ENCODE data around the gene ZNF445.
"Not testable (repeated sequence)": the region's sequence is repeated elsewhere in the genome, so short reads cannot be mapped to it uniquely, and the experiment has no call there.

ZNF445 gene

GRCh38 chr3:44474886-44475285, 2.6 kb downstream of the ZNF445 start:
- DNase-seq, result not testable (repeated sequence)

DNA sequence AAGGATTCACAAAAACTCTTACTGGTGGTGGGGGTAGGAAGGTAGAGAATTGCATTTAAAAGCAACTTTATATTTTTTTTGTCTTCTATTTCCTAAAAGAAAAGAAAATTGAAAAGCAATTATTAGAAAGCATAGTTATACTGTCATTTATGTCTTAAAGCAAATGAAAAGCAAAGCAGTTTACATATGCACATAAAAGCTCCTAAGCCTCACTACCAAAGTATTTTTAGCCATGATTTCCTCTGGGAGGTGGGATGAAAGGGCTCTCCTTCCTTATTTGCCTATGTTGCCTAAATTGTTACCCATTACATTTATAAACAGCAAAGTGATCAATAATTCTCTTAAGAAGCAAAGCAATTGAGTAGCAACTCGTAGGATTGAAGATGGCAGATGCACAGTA, 7.0 kb downstream of the ZNF445 start:
- DNase-seq, result no peak

DNA sequence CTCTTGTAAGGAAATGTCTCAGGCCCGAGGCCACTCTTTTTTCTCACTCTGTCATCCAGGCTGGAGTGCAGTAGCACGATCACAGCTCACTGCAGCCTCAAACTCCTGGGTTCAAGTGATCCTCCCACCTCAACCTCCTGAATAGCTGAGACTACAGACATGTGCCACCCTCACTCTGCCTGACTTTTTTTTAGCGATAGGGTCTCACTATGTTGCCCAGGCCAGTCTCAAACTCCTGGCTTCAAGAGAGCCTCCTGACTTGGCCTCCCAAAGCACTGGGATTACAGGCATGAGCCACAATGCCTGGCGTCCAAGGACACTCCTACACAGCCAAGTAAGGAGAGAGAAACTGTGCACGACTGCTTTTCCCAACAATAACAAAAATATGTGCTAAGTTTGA, 7.6 kb downstream of the ZNF445 start:
- DNase-seq, result no peak

DNA sequence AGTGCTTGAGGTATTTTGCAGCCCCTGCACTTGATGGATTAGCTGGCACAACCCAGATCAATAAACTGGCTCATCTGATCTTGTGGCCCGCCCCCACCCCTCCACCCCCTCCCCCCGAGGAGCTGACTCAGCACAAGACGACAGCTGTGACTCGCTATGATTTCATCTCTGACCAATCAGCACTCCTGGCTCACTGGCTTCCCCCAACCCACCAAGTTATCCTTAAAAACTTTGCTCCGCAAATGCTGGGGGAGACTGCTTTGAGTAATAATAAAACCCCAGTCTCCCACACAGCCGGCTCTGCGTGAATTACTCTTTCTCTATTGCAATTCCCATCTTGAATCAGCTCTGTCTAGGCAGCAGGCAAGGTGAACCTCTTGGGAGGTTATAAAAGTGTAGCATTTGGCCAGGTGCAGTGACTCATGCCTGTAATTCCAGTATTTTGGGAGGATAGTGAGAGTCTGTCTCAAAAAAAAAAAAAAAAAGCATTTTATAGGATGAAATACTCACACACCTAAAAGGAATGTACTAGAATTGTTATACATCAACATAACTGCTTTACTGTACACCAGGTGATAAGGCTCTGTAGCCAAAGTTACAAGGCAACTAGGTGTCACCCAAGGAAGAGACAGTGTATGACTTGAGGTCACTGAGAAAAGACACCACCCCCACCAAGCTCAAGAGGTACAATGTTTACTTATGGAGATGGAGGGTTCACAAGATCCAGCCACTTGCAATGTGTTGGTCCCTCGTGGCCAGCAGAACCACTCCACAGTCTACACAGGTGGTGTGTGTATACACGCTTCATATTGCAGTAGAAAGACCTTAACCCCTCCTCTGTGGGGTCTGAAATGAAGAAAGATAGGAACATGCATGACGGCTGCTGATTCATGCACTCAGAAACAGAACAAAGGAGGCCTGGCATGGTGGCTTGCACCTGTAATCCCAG, 8.6 kb downstream of the ZNF445 start:
- no peak for DNase-seq

DNA sequence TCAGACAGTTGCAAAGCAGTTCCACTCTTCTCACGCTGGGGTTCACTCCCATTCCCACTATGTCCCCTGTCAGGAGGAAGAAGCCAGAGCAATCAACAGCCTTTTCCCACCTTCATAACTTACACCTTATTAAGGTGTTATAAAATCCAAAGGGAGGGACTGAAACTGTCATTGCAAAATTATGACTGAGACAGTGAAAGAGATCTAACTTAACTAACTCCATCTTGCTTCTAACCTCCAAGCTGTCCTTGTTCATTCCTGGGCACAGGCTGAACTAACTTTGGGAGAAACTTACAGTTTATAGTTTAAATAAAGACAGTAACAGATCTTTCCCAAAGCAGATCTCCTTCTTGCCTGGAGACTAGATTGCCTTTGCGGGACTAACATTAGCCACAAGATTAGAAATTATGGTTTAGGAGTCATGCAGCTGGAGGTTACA, 9.4 kb downstream of the ZNF445 start:
- not testable (repeated sequence) for DNase-seq

- no peak for DNase-seq
Measured at GRCh38 chr3:44467241-44467640, 10.2 kb downstream of the ZNF445 start.

DNA sequence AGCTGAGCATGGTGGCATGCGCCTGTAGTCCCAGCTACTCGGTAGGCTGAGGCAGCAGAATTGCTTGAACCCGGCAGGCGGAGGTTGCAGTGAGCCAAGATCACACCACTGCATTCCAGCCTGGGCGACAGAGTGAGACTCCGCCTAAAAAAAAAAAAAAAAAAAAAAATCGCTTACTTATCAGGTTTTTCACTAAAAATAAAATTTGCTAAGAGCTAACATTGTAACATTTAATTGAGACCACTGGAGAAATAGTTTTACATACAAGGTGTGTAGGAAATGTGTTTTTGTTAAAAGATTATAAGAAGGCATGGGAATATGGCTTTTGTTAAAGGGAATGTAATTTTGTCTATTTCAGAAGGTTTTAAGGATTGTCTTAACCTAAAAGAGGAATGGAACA, 12.6 kb downstream of the ZNF445 start:
- DNase-seq, result not testable (repeated sequence)

- no peak for DNase-seq
Measured at GRCh38 chr3:44464509-44464908, 13.0 kb downstream of the ZNF445 start.

GRCh38 chr3:44460050-44460449, 17.4 kb downstream of the ZNF445 start:
- not testable (repeated sequence) for DNase-seq

- no peak for DNase-seq
Measured at GRCh38 chr3:44455318-44455717, 22.2 kb downstream of the ZNF445 start.

GRCh38 chr3:44454258-44454657, 23.2 kb downstream of the ZNF445 start:
- DNase-seq, result no peak

GRCh38 chr3:44451441-44451840, 26.0 kb downstream of the ZNF445 start:
- no peak for DNase-seq

DNA sequence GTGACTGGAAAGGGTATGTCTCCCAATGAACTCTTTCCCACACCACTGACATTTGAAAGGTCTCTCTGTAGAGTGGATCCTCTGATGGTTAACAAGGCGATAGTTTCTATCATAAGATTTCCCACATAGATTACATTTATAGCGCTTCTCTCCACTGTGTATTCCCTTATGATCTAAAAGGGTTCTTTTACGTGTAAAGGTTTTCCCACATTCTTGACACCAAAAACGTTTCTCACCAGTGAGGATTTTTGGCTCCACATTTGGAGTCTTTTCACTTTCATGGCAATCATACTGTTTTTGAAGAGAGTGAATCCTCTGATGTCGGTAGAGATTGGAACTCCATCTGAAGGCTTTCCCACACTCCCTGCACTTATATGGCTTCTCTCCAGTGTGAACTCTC, 30.5 kb downstream of the ZNF445 start:
- no peak for DNase-seq

DNA sequence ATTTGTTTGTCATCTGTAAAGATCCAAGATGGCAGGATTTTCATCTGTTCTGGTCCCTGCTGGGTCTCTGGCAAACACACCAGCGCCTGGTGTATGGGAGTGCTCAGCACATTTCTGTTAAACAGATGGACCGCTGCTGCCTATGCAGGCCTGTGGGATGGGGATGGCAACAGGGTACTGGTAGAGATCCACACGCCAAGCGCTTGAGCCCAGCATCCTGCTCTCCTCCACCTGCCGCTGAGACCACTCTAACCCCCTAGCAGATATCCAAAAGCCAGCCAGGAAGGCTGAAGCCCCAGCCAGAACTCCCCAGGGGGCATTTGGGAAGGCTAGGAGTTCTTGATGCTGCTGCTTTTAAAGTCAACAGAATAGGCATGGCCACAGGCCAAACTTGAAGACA, 31.7 kb downstream of the ZNF445 start:
- no peak for DNase-seq

DNA sequence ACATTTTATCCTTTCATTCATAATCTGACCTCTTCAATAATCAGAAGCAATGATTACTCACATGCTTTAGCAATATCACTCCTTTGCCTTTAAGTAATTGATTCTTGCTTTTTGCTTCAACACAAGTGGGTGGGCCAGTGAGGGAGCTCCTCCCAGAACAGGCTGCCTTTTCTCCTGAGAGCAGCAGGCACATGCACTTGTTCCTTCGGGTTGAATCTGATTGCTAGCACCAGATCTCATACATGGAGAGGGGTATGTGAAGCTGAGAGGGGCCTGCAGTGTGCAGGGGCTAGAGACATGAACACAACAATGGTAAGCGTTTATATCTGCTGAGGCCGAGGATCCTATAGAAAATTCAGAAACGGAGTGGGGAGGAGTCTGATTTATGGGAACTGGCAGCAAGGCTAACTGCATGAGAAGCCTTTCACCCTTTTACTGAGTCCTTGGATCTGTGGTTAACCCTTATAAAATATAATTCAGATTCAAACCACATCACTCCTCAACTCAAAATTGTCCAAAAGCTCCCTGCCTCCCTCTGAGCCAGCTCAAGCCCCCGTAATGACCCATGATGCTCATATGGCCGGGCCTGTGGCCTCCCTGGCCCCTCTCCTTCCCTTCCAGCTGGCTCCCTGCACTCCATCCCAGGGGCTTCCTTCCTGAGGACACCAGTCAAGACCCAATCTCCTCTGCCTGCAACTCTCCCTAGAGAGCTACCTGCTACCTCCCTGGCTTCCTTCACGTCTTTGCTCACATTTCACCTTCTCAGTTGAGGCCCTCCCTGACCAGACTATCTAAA, 32.4 kb downstream of the ZNF445 start:
- DNase-seq, result no peak

- DNase-seq, result no peak
Measured at GRCh38 chr3:44444437-44444836, 33.0 kb downstream of the ZNF445 start.

GRCh38 chr3:44442596-44443309, 34.7 kb downstream of the ZNF445 start:
- DNase-seq, result no peak

- DNase-seq, result no peak
Measured at GRCh38 chr3:44439499-44440295, 37.8 kb downstream of the ZNF445 start.

DNA sequence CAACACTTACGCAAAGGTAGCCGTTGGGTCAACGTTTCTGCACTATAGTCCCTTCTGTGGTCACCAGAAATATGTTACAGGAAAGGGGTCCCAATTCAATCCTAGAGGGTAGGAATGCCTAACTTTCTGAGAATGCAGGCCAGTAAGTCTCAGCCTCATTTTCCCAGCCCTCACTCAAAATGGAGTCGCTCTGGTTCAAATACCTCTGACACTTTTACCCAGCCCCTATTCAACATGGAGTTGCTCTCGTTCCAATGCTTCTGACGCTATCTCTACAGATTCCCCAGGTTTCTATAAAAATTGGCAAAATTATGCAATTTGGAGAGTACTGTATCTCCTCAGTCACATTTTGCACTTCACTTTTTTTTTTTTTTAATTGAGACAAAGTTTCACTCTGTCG, 39.7 kb downstream of the ZNF445 start:
- DNase-seq, result no peak

- no peak for DNase-seq
Measured at GRCh38 chr3:44436181-44436580, 41.3 kb downstream of the ZNF445 start.

GRCh38 chr3:44434834-44435510, 42.5 kb downstream of the ZNF445 start:
- DNase-seq, result no peak

GRCh38 chr3:44430466-44430865, 47.0 kb downstream of the ZNF445 start:
- DNase-seq, result no peak
